ENCODE results near the gene PHACTR1. TPM values are rescaled to one million over a fixed set of nuclear protein-coding genes. Genes with fewer than 3 reads are reported as not detected.

The PHACTR1 gene
- total RNA-seq, 1 experiment from 2014 or later: 15.5 TPM

GRCh38 chr6:13006578-13007300 is 290.2 kb downstream of the PHACTR1 start (continued):
- no peak for TF ChIP-seq NFYB (CRISPR knock-in tag; conservative IDR thresholded peaks at IDR 0.05; ENCODE audit: low read depth)

DNA sequence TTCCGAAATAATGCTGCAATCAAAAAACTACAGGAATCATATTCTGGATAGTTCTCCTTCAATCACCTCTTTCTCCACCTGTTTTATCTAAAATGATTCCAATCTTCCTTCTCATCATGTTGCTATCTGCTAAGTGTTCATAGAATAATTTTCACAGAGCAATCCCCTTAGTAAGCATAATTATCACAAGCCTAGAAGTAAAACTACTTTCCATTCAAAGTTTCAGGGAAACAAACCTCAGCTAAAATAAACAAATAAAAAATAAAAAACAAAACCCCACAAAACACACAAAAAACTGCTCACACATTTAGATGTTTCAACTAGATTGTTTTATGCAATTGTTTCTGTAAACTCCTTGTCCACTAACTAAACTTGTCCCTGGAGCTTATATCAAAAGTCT is 291.2 kb downstream of the PHACTR1 start:
- TF ChIP-seq SMAD4 (CRISPR knock-in tag; IDR thresholded peaks at IDR 0.05): no peak
- no peak for TF ChIP-seq FOXK1 (CRISPR knock-in tag; IDR thresholded peaks at IDR 0.05)
- no peak for TF ChIP-seq KAT7 (CRISPR knock-in tag; IDR thresholded peaks at IDR 0.05; ENCODE audit: borderline replicate concordance)
- no peak for TF ChIP-seq ERG (CRISPR knock-in tag; IDR thresholded peaks at IDR 0.05)
- TF ChIP-seq OVOL2 (CRISPR knock-in tag; IDR thresholded peaks at IDR 0.05; ENCODE audit: borderline replicate concordance): no peak
- TF ChIP-seq GTF2I (CRISPR knock-in tag; conservative IDR thresholded peaks at IDR 0.05): no peak
- TF ChIP-seq PREB (CRISPR knock-in tag; IDR thresholded peaks at IDR 0.05; ENCODE audit: borderline replicate concordance): no peak
- TF ChIP-seq, protein P1, sequence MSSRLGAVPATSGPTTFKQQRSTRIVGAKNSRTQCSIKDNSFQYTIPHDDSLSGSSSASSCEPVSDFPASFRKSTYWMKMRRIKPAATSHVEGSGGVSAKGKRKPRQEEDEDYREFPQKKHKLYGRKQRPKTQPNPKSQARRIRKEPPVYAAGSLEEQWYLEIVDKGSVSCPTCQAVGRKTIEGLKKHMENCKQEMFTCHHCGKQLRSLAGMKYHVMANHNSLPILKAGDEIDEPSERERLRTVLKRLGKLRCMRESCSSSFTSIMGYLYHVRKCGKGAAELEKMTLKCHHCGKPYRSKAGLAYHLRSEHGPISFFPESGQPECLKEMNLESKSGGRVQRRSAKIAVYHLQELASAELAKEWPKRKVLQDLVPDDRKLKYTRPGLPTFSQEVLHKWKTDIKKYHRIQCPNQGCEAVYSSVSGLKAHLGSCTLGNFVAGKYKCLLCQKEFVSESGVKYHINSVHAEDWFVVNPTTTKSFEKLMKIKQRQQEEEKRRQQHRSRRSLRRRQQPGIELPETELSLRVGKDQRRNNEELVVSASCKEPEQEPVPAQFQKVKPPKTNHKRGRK (CRISPR knock-in tag; IDR thresholded peaks at IDR 0.05; ENCODE audit: borderline replicate concordance): no peak
- TF ChIP-seq ZNF416 (CRISPR knock-in tag; IDR thresholded peaks at IDR 0.05): no peak
- no peak for TF ChIP-seq PRDM15 (CRISPR knock-in tag; IDR thresholded peaks at IDR 0.05)
- no peak for TF ChIP-seq ATF1 (CRISPR knock-in tag; IDR thresholded peaks at IDR 0.05)
- Mint-ChIP-seq H3K27me3 (ENCODE audit: low read depth) (peaks cover 21% of the 10 kb centered on the region), H3K4me3 (no peak overlapping the region), H3K9me3 (no peaks in the 10 kb centered on the region), H3K4me1 (peaks cover 23% of the 10 kb centered on the region), H3K27ac (no peak overlapping the region), H3K36me3 (no peaks in the 10 kb centered on the region)
- CTCF ChIA-PET: no interaction called here
- no peak for DNase-seq (ENCODE audit: low spot score)
- POLR2A ChIA-PET: no interaction called here
- no peak for ATAC-seq

DNA sequence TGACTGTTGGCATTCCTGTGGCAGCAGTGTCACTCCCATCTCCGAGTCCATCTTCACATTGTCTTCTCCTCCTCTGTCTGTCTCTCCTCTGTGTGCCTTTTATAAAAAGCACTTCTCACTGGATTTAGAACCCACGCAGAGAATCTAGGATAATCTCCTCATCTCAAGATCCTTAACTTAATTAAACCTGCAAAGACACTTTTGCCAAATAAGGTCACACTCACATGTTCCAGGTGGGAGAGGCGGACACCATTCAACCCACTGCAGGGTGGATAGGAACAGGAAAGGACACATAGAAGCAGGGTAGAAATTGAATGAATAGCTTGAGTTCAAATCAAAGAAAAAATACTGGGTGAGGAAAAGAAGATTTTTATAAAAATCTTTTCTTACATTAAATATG is 292.5 kb downstream of the PHACTR1 start:
- TF ChIP-seq KAT7 (CRISPR knock-in tag; IDR thresholded peaks at IDR 0.05; ENCODE audit: borderline replicate concordance) (no peak), ATF2 (CRISPR knock-in tag; IDR thresholded peaks at IDR 0.05; ENCODE audit: borderline replicate concordance, low read depth) (no peak), ZNF671 (CRISPR knock-in tag; IDR thresholded peaks at IDR 0.05) (no peak), ELF4 (CRISPR knock-in tag; IDR thresholded peaks at IDR 0.05; ENCODE audit: low read depth) (no peak), ZNF138 (CRISPR knock-in tag; conservative IDR thresholded peaks at IDR 0.05) (no peak)
- H3K4me1 Mint-ChIP-seq: peaks cover 29% of the 10 kb centered on the region
- no peak for ATAC-seq
- H3K4me3 Mint-ChIP-seq: no peak overlapping the region
- CTCF ChIA-PET: no interaction called here
- H3K36me3 Mint-ChIP-seq: no peaks in the 10 kb centered on the region
- no peak for DNase-seq (ENCODE audit: low spot score)
- POLR2A ChIA-PET: no interaction called here
- no peaks in the 10 kb centered on the region for H3K9me3 Mint-ChIP-seq
- peaks cover 28% of the 10 kb centered on the region for H3K27me3 Mint-ChIP-seq (ENCODE audit: low read depth)
- no peak overlapping the region for H3K27ac Mint-ChIP-seq

All from WTC11 (cell line).